GM21717 (cell line): Measurements from ENCODE around the gene PKDREJ.

Experiments used
- ATAC-seq: cut with Tn5 transposase; IDR thresholded peaks from one replicate; pipeline ENCODE4 v1.9.1; 2021; ENCODE audit warnings: mild to moderate bottlenecking, moderate library complexity; ENCODE audit not compliant: unreplicated experiment

Gene PKDREJ

DNA sequence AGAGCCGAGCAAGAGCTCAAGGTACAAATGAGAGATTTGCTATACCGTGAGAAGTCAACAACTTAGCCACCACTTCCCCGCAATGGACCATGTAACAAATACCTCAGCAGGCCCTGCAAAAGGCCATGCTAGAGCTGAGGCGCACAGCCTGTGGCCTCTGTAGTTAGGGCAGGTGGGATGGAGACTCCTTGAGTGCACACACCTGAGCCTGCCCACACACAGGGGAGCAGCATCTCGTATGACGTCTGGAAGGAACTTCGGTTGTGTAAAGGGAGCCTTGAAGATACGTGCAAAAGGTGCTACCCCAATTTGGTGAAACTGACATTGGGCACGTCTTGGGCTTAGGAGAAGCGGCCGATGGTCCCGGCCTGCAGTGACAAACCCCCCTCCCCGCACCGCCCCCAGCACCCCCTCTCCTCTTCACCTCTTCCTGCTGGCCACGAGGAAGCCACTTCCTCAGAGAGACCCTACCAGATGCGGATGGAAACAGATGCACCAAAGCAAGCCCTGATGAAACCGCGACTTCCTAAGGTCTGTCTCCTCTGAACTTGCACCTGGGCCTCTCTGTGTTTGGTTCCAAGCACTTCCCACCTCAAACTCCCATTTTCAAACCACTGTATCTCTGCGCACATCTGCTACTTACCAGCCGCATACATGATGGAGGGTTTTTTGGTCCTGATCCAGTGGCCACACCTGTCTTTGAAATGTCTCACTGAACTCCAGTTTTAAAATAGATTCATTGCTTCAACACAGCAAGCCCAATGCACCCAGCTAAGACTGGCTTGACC, 23.7 kb downstream of the PKDREJ start:
- no peak for ATAC-seq

DNA sequence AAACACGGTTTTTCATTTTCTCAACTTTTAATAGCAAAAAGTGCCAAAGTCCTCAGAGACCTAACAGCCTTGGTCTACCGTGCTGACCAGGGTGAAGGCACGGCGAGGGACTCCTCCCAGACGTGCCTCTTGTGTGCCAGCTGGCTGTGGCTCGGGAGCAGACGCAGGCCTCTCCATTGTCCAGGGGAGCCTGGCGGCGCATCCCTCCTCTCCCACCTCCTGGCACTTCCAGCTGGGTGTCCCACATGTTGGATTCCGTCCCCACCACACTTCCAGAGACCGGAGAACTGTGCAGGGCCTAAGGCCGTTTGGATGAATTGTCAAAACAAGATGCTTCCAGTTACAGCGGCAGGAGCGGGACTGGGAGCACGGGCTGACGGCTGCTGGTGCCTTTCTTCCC, 24.6 kb downstream of the PKDREJ start:
- no peak for ATAC-seq

DNA sequence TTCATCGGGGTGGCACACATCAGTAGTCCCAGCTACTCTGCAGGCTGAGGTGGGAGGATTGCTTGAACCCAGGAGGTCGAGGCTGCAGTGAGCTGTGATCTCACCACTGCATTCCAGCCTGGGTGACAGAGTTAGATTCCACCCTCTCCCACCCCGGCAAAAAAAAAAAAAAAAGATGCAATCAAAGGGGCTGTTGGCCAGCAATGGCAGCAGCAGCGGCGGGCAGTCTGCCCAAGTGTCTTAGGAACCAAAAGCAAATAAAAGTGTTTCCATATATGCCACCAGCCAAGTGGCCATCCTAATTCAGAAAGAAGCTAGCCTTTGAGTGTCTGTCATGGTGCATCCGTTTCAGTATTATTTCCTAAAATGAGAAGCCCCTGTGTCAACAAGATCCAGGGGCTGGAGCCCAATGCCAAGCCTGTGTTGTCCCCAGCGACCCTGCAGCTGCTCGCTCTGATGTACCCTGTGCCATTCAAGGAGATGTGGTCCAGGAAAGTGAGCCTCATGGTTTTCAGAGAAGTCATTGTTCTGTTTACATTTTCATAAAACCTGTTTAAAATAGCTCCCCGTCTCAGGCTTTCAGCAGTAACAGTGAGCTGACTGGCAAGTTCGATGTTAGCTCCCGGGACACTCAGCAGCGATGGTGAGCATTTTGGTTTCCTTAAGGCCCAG, 25.6 kb downstream of the PKDREJ start:
- ATAC-seq = no peak

DNA sequence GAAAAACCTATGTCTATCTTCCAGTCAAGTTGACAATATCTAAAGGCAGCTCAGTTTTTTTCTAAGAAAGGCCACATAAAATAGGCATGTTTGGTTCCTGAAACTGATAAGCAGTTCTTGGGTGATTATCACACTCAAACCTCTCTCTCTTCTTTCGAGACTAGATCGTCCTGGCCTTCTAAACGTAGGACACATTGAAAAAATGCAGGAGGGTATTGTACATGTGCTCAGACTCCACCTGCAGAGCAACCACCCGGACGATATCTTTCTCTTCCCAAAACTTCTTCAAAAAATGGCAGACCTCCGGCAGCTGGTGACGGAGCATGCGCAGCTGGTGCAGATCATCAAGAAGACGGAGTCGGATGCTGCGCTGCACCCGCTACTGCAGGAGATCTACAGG, 28.2 kb downstream of the PKDREJ start:
- ATAC-seq = no peak

DNA sequence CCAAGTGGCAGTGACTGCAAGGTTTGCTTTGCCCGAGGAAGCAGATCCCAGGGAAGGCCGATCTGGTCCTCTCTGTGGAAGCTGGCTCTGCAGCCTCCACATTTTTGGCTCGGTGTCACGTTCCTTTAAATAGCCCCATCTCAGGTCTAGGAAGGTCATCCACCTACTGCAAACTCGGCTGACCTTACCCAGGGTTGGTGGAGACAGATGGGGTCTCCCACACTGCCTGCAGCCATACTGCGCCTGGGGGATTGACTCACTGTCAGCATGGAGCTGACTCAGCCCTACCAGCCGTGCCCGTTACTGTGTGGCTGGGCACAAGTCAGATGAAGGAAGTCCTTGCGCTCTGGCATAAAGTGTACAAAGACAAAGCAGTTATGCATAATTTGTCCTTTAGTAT, 29.9 kb downstream of the PKDREJ start:
- no peak for ATAC-seq

DNA sequence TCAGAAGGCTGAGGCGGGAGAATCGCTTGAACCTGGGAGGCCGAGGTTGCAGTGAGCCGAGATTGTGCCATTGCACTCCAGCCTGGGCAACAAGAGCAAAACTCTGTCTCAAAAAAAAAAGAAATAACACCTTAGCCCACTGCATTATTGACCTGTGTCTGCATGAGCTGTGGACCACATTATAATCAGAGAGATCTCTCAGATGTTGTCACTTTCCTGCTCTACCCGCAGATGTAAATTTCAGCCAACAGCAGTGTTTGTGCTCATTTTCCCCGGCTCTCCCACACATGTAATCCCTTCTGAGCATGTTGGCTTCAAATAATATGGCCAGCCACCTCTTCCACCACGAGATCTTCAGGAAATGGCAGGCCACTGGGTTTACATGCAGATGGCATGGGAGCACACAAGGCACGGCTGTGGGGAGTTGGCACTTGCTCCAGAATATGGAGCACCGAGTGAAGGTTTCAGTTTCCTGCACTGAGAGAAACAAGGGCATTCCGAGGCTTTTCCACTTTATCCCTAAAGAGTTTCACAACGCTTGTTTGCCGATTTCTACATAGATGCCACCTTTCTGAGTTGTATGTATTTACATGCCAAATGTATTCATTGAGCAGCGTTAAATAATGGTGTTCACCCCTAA, 32.8 kb downstream of the PKDREJ start:
- no peak for ATAC-seq

DNA sequence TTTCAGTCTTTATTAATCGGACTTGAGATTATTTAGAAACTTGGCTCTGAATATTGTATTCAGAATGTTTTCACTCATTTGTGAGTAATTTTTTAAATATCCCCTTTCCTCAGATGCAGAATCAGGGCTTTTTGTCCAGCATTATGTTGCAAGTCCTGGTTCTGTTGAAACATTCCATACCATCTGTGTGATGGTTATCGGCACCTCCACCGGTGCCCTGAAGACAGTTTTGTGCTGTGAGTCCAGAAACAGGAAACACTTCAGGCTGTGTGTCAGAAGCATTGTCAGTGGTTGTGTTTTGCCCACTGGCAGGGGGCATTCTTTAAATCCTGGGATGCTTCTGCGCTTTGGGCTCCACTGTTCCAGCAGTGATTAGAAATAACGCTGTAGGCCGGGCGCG, 33.4 kb downstream of the PKDREJ start:
- ATAC-seq = no peak

DNA sequence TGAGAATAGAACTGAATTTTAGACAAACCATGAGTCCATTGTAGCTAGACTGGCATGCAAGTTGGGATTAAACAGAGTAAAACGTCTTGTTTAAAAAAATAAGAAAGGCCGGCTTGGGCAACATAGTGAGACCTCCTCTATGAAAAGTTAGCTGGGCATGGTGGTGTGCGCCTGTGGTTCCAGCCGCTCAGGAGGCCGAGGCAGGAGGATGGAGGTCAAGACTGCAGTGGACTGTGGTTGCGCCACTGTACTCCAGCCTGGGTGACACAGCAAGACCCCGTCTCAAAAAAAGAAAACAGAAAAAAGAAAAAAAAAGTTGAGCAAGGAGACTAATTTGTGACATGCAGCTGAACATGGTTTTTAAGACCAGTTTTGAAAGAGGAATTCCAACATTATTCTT, 36.6 kb downstream of the PKDREJ start:
- no peak for ATAC-seq

DNA sequence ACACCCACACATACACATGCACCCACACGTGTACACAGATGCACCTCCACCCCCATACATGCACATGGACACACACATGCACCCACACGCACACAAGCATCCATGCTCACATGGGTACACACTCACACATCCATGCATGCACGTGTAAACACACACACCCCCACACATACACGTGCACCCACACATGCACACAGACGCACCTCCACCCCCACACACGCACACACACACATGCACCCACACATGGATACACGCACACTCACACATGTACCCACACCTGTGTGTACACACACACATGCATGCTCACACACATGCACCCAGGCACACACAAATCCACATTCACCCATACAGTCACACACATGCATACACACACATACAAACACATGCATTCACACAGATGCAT, 37.5 kb downstream of the PKDREJ start:
- ATAC-seq = no peak

DNA sequence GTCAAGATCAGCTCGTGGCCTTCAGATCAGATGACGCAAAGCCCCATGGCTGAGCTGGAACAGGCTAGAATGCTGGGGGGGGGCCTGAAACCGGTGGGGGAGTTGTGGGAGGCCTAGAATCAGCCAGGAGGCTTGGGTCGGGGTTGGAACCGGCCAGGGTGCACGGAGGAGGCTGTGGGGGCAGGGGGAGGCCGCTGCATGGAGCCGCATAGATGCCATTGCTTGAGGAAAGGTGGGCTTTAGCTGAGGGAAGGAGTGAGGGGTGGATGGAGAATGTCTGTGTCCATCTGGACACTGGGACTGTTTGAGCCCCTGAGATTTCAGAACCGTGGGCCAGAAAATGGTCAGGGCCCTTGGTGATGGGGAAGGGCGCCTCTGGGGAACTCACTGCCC, 38.2 kb downstream of the PKDREJ start:
- ATAC-seq = no peak

DNA sequence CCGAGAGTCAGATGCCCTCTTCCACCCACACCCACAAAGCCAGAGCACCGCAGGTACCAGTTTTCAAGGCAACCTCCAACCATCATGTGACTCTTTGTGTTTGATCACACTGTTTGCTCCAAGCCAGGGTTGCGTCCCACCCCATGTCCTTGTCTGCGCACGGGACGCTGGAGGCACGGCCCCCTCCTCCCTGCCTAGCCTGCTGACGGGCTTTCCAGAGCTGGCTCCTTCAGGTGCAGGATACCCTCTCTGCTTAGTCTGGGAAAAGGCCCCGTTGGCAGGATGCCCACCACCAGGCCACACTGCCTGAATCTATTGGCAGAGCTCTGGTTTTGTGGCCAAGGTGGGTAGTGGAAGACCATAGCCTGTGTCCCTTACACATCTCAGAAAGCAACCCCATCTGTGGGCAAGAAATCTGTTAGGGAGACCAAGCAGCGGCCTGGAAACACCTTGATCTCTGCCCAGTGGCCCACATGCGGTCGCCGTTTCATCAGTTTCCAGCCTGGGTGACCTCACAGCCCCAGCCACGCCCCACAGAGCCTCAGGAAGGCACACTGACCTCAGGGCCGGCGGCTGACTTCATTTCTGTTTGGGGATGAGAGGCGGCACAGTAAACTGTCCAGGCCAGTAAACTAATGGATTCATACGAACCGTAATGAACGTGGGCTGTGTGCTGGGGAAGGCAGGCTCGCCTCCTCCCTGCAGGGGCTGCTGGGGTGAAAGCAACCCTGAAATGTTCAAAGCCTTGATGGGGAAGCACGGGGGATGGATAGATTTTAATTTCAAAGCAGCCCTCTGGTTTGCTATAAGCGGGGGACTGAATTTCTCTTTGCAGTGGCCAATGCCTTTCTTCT, 38.9 kb downstream of the PKDREJ start:
- no peak for ATAC-seq

DNA sequence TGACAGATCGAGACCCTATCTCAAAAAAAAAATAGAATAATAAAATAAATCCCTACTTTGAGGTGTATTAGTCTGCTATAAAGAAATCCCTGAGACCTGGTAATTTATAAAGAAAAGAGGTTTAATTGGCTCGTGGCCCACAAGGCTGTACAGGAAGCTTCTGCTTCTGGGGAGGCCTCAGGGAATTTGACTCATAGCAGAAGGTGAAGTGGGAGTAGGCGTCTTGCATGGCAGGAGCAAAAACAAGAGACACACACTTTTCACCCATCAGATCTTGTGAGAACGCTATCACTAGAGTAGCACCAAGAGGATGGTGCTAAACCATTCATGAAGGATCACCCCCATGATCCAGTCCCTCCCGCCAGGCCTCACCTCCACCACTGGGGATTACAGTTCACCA, 42.2 kb downstream of the PKDREJ start:
- ATAC-seq = no peak

DNA sequence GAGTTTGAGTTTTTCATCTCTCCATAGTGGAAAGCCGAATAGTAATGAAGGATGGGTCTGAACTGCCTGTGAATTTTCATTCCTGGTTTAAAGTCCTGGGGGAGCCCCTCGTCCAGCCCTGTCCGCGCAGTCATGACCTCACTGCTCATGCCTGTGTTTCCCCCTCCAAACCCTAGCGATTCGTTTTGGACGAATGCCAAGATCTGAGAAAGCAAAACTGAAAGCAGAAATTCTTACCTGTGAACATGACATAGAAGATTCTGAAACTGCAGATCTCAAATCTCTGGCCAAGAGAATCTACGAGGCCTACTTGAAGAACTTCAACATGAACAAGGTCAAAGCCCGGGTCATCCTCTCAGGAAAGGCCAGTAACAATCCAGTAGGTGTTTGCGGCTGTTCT, 43.5 kb downstream of the PKDREJ start:
- ATAC-seq = no peak

DNA sequence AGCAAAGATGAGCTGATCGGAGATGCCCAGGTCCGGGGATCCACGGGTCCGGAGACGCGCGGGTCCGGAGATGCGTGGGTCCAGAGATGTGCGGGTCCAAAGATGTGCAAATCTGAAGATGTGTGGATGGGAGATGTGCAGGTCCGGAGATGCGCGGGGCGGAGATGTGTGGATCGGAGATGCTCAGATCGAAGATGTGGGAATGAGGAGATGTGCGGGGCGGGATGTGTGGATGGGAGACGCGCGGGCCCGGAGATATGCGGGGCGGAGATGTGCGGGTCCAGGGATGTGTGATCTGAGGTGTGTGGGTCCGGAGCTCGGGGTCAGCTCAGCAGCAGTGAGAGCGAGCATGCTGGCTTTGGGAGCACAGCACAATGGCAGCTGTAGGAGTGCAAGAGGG, 48.5 kb downstream of the PKDREJ start:
- no peak for ATAC-seq

DNA sequence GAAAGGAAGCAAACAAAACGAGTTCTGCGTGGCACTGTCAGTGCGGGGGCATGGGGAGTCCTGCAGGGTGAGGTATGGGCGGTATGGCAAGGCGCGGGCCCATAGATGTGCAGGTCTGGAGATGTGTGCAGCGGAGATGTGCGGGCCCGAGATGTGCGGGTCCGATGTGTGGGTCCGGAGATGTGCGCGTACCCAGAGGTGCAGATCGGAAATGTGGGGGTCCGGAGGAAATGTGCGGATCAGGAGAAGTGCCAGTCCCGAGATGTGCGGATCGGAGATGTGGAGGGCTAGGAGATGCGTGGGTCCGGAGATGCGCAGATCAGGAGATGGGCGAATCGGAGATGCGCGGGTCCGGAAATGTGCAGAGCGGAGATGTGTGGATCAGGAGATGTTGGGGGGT, 49.0 kb downstream of the PKDREJ start:
- no peak for ATAC-seq

DNA sequence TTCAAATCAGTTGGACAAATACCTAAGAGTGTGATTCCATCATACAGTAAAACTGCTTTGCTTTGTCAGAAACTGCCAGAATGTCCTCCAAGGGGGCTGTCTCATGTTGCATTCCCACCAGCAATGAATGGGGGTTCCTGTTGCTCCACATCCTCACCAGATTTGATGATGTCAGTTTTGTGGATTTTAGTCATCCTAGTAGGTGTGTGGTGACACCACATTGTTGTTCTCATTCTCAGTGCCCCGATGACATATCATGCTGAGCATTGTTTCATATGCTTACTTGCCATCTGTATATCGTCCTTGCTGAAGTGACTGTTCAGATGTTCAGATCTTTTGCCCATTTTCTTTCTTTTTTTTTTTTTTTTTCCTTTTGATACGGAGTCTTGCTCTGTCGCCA, 50.1 kb downstream of the PKDREJ start:
- no peak for ATAC-seq

DNA sequence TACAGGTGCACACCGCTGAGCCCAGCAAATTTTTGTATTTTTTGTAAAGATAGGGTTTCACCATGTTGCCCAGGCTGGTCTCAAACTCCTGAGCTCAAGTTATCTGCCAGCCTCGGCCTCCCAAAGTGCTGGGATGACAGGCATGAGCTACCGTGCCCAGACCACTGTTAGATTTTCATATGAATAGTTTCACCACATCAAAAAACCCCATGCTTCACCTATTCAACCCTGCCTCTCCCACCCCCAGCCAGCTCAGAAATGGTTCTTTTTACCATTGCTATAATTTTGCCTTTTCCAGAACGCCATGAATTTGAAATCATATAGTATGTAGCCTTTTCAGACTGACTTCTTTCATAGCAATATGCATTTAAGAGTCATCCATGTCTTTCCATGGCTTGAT, 50.9 kb downstream of the PKDREJ start:
- no peak for ATAC-seq

DNA sequence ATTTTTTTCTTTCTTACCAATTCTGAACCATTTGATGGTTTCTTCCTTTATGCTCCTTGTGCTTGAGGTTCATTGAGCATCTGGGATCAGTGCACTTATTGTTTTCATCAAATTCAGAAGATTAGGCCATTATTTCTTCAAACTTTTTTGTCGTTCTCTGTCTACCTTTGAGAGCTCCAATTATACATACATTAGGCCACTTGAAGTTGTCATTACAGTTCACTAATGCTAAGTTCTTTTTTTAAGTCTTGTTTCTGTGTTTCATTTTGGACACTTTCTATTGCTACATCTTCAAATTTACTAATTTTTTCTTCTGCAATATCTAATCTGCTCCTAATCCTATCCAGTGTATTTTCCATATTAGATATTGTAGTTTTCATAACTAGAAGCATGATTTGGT, 53.9 kb downstream of the PKDREJ start:
- no peak for ATAC-seq
